ENCODE results near the gene TXNRD2. TPM values are rescaled to one million over a fixed set of nuclear protein-coding genes. Genes with fewer than 3 reads are reported as not detected.
A peak's percentile ranks its signal among the peaks of the same experiment; 100 is the strongest.
"Not testable (repeated sequence)": the region's sequence is repeated elsewhere in the genome, so short reads cannot be mapped to it uniquely, and the experiment has no call there.

The TXNRD2 gene
- total RNA-seq, 1 donor from 2014 or later: 63.5 TPM

- peak in 1 of 2 donors; percentile 32 for DNase-seq (ENCODE audit: low read depth in 2 of 2)
Measured at GRCh38 chr22:19848298-19849224, 93.1 kb downstream of the TXNRD2 start.

GRCh38 chr22:19847345-19847632 is 94.3 kb downstream of the TXNRD2 start:
- DNase-seq (ENCODE audit: low read depth in 2 of 2): no peak

GRCh38 chr22:19846620-19847344 is 94.8 kb downstream of the TXNRD2 start:
- no peak for DNase-seq (ENCODE audit: low read depth in 2 of 2)

GRCh38 chr22:19845054-19845722 is 96.4 kb downstream of the TXNRD2 start:
- no peak for DNase-seq (ENCODE audit: low read depth in 2 of 2)

- peak; percentile 74 to 85 for DNase-seq (ENCODE audit: low read depth in 2 of 2)
Measured at GRCh38 chr22:19844377-19845053, 97.1 kb downstream of the TXNRD2 start.

- DNase-seq (ENCODE audit: low read depth in 2 of 2): no peak
Measured at GRCh38 chr22:19843857-19844376, 97.7 kb downstream of the TXNRD2 start.

- DNase-seq (ENCODE audit: low read depth in 2 of 2): no peak
Measured at GRCh38 chr22:19843107-19843856, 98.3 kb downstream of the TXNRD2 start.

- DNase-seq (ENCODE audit: low read depth in 2 of 2): no peak
Measured at GRCh38 chr22:19842393-19843106, 99.1 kb downstream of the TXNRD2 start.

GRCh38 chr22:19841641-19842392 is 99.8 kb downstream of the TXNRD2 start:
- no peak for DNase-seq (ENCODE audit: low read depth in 2 of 2)

GRCh38 chr22:19840955-19841640 is 100.5 kb downstream of the TXNRD2 start:
- DNase-seq (ENCODE audit: low read depth in 2 of 2): peak in 1 of 2 donors; percentile 33

- no peak for DNase-seq (ENCODE audit: low read depth in 2 of 2)
Measured at GRCh38 chr22:19840059-19840458, 101.6 kb downstream of the TXNRD2 start.

GRCh38 chr22:19837915-19838314 is 103.7 kb downstream of the TXNRD2 start:
- no peak for DNase-seq (ENCODE audit: low read depth in 2 of 2)

- no peak for DNase-seq (ENCODE audit: low read depth in 2 of 2)
Measured at GRCh38 chr22:19836512-19836911, 105.1 kb downstream of the TXNRD2 start.

GRCh38 chr22:19834599-19834998 is 107.0 kb downstream of the TXNRD2 start:
- DNase-seq (ENCODE audit: low read depth in 2 of 2): no peak

- not testable (repeated sequence) for DNase-seq (ENCODE audit: low read depth in 2 of 2)
Measured at GRCh38 chr22:19833327-19833726, 108.3 kb downstream of the TXNRD2 start.

GRCh38 chr22:19832476-19833108 is 109.0 kb downstream of the TXNRD2 start:
- DNase-seq (ENCODE audit: low read depth in 2 of 2): no peak

GRCh38 chr22:19831979-19832378 is 109.6 kb downstream of the TXNRD2 start:
- not testable (repeated sequence) for DNase-seq (ENCODE audit: low read depth in 2 of 2)

- DNase-seq (ENCODE audit: low read depth in 2 of 2): no peak
Measured at GRCh38 chr22:19831016-19831415, 110.6 kb downstream of the TXNRD2 start.

Data from lung microvascular endothelial cell (primary cell).